Measurements from ENCODE around the gene FHOD3.

FHOD3 gene

GRCh38 chr18:36322734-36323133 lies 25.2 kb downstream of the FHOD3 start:
- WGBS, result 89% methylated on average over 4 of the region's 4 CpGs
- no peaks in the 10 kb centered on the region for H3K9me3 ChIP-seq (ENCODE audit: insufficient read depth, low read depth, low read length)
- H3K4me3 ChIP-seq (ENCODE audit: low read length), result no peak overlapping the region

GRCh38 chr18:36323421-36323820 lies 25.9 kb downstream of the FHOD3 start:
- H3K27ac ChIP-seq (ENCODE audit: low read depth, low read length), result no peak overlapping the region
- no peaks in the 10 kb centered on the region for H3K27me3 ChIP-seq (ENCODE audit: insufficient read depth, low read length)
- no peaks in the 10 kb centered on the region for H3K9me3 ChIP-seq (ENCODE audit: insufficient read depth, low read depth, low read length)
- no peak overlapping the region for H3K4me3 ChIP-seq (ENCODE audit: low read length)
- H3K4me1 ChIP-seq (ENCODE audit: insufficient read depth, low read length), result no peaks in the 10 kb centered on the region
- no peaks in the 10 kb centered on the region for H3K36me3 ChIP-seq (ENCODE audit: insufficient read depth, low read length)
- H3K9ac ChIP-seq (ENCODE audit: low read depth, low read length), result no peak overlapping the region
- WGBS, result 72% methylated on average over 1 of the region's 1 CpG

More at GRCh38 chr18:36322734-36323133, 25.2 kb downstream of the FHOD3 start:
- Histone ChIP-seq H3K27me3 (ENCODE audit: insufficient read depth, low read length) (no peaks in the 10 kb centered on the region), H3K36me3 (ENCODE audit: insufficient read depth, low read length) (no peaks in the 10 kb centered on the region), H3K4me1 (ENCODE audit: insufficient read depth, low read length) (no peaks in the 10 kb centered on the region), H3K27ac (ENCODE audit: low read depth, low read length) (no peak overlapping the region), H3K9ac (ENCODE audit: low read depth, low read length) (no peak overlapping the region)

GRCh38 chr18:36325846-36326245 lies 28.3 kb downstream of the FHOD3 start:
- WGBS, result 82% methylated on average over 1 of the region's 1 CpG
- H3K4me1 ChIP-seq (ENCODE audit: insufficient read depth, low read length), result peaks cover 15% of the 10 kb centered on the region
- H3K9ac ChIP-seq (ENCODE audit: low read depth, low read length), result no peak overlapping the region
- H3K9me3 ChIP-seq (ENCODE audit: insufficient read depth, low read depth, low read length), result no peaks in the 10 kb centered on the region
- no peaks in the 10 kb centered on the region for H3K36me3 ChIP-seq (ENCODE audit: insufficient read depth, low read length)
- H3K27ac ChIP-seq (ENCODE audit: low read depth, low read length), result no peak overlapping the region
- no peak overlapping the region for H3K4me3 ChIP-seq (ENCODE audit: low read length)
- no peaks in the 10 kb centered on the region for H3K27me3 ChIP-seq (ENCODE audit: insufficient read depth, low read length)

- WGBS, result 94% methylated on average over 6 of the region's 6 CpGs
- no peak overlapping the region for H3K27ac ChIP-seq (ENCODE audit: low read depth, low read length)
- H3K27me3 ChIP-seq (ENCODE audit: insufficient read depth, low read length), result no peaks in the 10 kb centered on the region
- H3K4me3 ChIP-seq (ENCODE audit: low read length), result no peak overlapping the region
- H3K36me3 ChIP-seq (ENCODE audit: insufficient read depth, low read length), result no peaks in the 10 kb centered on the region
- no peak overlapping the region for H3K9ac ChIP-seq (ENCODE audit: low read depth, low read length)
- H3K9me3 ChIP-seq (ENCODE audit: insufficient read depth, low read depth, low read length), result no peaks in the 10 kb centered on the region
- H3K4me1 ChIP-seq (ENCODE audit: insufficient read depth, low read length), result peaks cover 15% of the 10 kb centered on the region
Observed at GRCh38 chr18:36326771-36327170, 29.3 kb downstream of the FHOD3 start.

- H3K27ac ChIP-seq (ENCODE audit: low read depth, low read length), result no peak overlapping the region
- no peak overlapping the region for H3K9ac ChIP-seq (ENCODE audit: low read depth, low read length)
- no peaks in the 10 kb centered on the region for H3K27me3 ChIP-seq (ENCODE audit: insufficient read depth, low read length)
- no peaks in the 10 kb centered on the region for H3K36me3 ChIP-seq (ENCODE audit: insufficient read depth, low read length)
- 73% methylated on average over 5 of the region's 5 CpGs for WGBS
- peaks cover 15% of the 10 kb centered on the region for H3K4me1 ChIP-seq (ENCODE audit: insufficient read depth, low read length)
- H3K4me3 ChIP-seq (ENCODE audit: low read length), result no peak overlapping the region
- no peaks in the 10 kb centered on the region for H3K9me3 ChIP-seq (ENCODE audit: insufficient read depth, low read depth, low read length)
Observed at GRCh38 chr18:36327352-36328316, 30.1 kb downstream of the FHOD3 start.

GRCh38 chr18:36328385-36328858 lies 30.9 kb downstream of the FHOD3 start:
- 87% methylated on average over 3 of the region's 3 CpGs for WGBS
- Histone ChIP-seq H3K4me1 (ENCODE audit: insufficient read depth, low read length) (peaks cover 15% of the 10 kb centered on the region), H3K27me3 (ENCODE audit: insufficient read depth, low read length) (no peaks in the 10 kb centered on the region), H3K27ac (ENCODE audit: low read depth, low read length) (no peak overlapping the region), H3K36me3 (ENCODE audit: insufficient read depth, low read length) (no peaks in the 10 kb centered on the region), H3K9ac (ENCODE audit: low read depth, low read length) (no peak overlapping the region), H3K9me3 (ENCODE audit: insufficient read depth, low read depth, low read length) (no peaks in the 10 kb centered on the region), H3K4me3 (ENCODE audit: low read length) (no peak overlapping the region)

- Histone ChIP-seq H3K4me3 (ENCODE audit: low read length) (no peak overlapping the region), H3K27me3 (ENCODE audit: insufficient read depth, low read length) (no peaks in the 10 kb centered on the region), H3K27ac (ENCODE audit: low read depth, low read length) (no peak overlapping the region), H3K9me3 (ENCODE audit: insufficient read depth, low read depth, low read length) (no peaks in the 10 kb centered on the region), H3K4me1 (ENCODE audit: insufficient read depth, low read length) (peaks cover 15% of the 10 kb centered on the region), H3K36me3 (ENCODE audit: insufficient read depth, low read length) (no peaks in the 10 kb centered on the region), H3K9ac (ENCODE audit: low read depth, low read length) (no peak overlapping the region)
- WGBS, result 92% methylated on average over 6 of the region's 6 CpGs
Observed at GRCh38 chr18:36328916-36329315, 31.4 kb downstream of the FHOD3 start.

GRCh38 chr18:36329684-36330434 lies 32.3 kb downstream of the FHOD3 start:
- H3K9ac ChIP-seq (ENCODE audit: low read depth, low read length), result no peak overlapping the region
- no peaks in the 10 kb centered on the region for H3K36me3 ChIP-seq (ENCODE audit: insufficient read depth, low read length)
- H3K4me3 ChIP-seq (ENCODE audit: low read length), result no peak overlapping the region
- H3K27ac ChIP-seq (ENCODE audit: low read depth, low read length), result no peak overlapping the region
- H3K9me3 ChIP-seq (ENCODE audit: insufficient read depth, low read depth, low read length), result no peaks in the 10 kb centered on the region
- peaks cover 15% of the 10 kb centered on the region for H3K4me1 ChIP-seq (ENCODE audit: insufficient read depth, low read length)
- H3K27me3 ChIP-seq (ENCODE audit: insufficient read depth, low read length), result no peaks in the 10 kb centered on the region
- WGBS, result 74% methylated on average over 3 of the region's 3 CpGs

- Histone ChIP-seq H3K9ac (ENCODE audit: low read depth, low read length) (no peak overlapping the region), H3K4me1 (ENCODE audit: insufficient read depth, low read length) (peaks cover 15% of the 10 kb centered on the region), H3K27ac (ENCODE audit: low read depth, low read length) (no peak overlapping the region), H3K36me3 (ENCODE audit: insufficient read depth, low read length) (no peaks in the 10 kb centered on the region), H3K9me3 (ENCODE audit: insufficient read depth, low read depth, low read length) (no peaks in the 10 kb centered on the region), H3K4me3 (ENCODE audit: low read length) (no peak overlapping the region), H3K27me3 (ENCODE audit: insufficient read depth, low read length) (no peaks in the 10 kb centered on the region)
- 89% methylated on average over 6 of the region's 6 CpGs for WGBS
Observed at GRCh38 chr18:36330435-36331052, 33.0 kb downstream of the FHOD3 start.

GRCh38 chr18:36331521-36331971 lies 34.0 kb downstream of the FHOD3 start:
- Histone ChIP-seq H3K9me3 (ENCODE audit: insufficient read depth, low read depth, low read length) (no peaks in the 10 kb centered on the region), H3K4me1 (ENCODE audit: insufficient read depth, low read length) (peaks cover 15% of the 10 kb centered on the region), H3K9ac (ENCODE audit: low read depth, low read length) (no peak overlapping the region), H3K36me3 (ENCODE audit: insufficient read depth, low read length) (no peaks in the 10 kb centered on the region), H3K27ac (ENCODE audit: low read depth, low read length) (no peak overlapping the region), H3K27me3 (ENCODE audit: insufficient read depth, low read length) (no peaks in the 10 kb centered on the region), H3K4me3 (ENCODE audit: low read length) (no peak overlapping the region)
- 69% methylated on average over 5 of the region's 5 CpGs for WGBS

- Histone ChIP-seq H3K4me1 (ENCODE audit: insufficient read depth, low read length) (peaks cover 18% of the 10 kb centered on the region), H3K4me3 (ENCODE audit: low read length) (no peak overlapping the region), H3K9me3 (ENCODE audit: insufficient read depth, low read depth, low read length) (no peaks in the 10 kb centered on the region), H3K27me3 (ENCODE audit: insufficient read depth, low read length) (no peaks in the 10 kb centered on the region), H3K36me3 (ENCODE audit: insufficient read depth, low read length) (no peaks in the 10 kb centered on the region), H3K27ac (ENCODE audit: low read depth, low read length) (no peak overlapping the region), H3K9ac (ENCODE audit: low read depth, low read length) (no peak overlapping the region)
- WGBS, result 95% methylated on average over 3 of the region's 3 CpGs
Observed at GRCh38 chr18:36333414-36333813, 35.9 kb downstream of the FHOD3 start.

Data from HUES64 (cell line).